ENCODE measurements around the gene HOXB8.

The HOXB8 gene

GRCh38 chr17:48592577-48592976, 22.5 kb downstream of the HOXB8 start:
- TF ChIP-seq POLR2AphosphoS5 (IDR thresholded peaks at IDR 0.05; ENCODE audit: low read depth, low read length) = no peak
- TF ChIP-seq TAF1 (IDR thresholded peaks at IDR 0.05; ENCODE audit: borderline replicate concordance, insufficient read depth, low read length) = no peak
- no peak for TF ChIP-seq SIN3A (IDR thresholded peaks at IDR 0.05; ENCODE audit: borderline replicate concordance, insufficient read depth, low read length)
- no peak for TF ChIP-seq FOXP2 (optimal IDR thresholded peaks at IDR 0.05; ENCODE audit: borderline replicate concordance, extremely low read depth, extremely low read length, insufficient read depth)
- no peak for TF ChIP-seq REST (IDR thresholded peaks at IDR 0.05; ENCODE audit: insufficient read depth in 1 of 2, low read depth in 2 of 2, low read length in 2 of 2)

GRCh38 chr17:48592057-48592514, 23.0 kb downstream of the HOXB8 start:
- no peak for TF ChIP-seq FOXP2 (optimal IDR thresholded peaks at IDR 0.05; ENCODE audit: borderline replicate concordance, extremely low read depth, extremely low read length, insufficient read depth)

- no peak for TF ChIP-seq FOXP2 (optimal IDR thresholded peaks at IDR 0.05; ENCODE audit: borderline replicate concordance, extremely low read depth, extremely low read length, insufficient read depth)
- no peak for TF ChIP-seq POLR2AphosphoS5 (IDR thresholded peaks at IDR 0.05; ENCODE audit: low read depth, low read length)
- no peak for TF ChIP-seq TAF1 (IDR thresholded peaks at IDR 0.05; ENCODE audit: borderline replicate concordance, insufficient read depth, low read length)
- no peak for TF ChIP-seq SIN3A (IDR thresholded peaks at IDR 0.05; ENCODE audit: borderline replicate concordance, insufficient read depth, low read length)
Measured at GRCh38 chr17:48591255-48592056, 23.6 kb downstream of the HOXB8 start.

GRCh38 chr17:48590607-48591161, 24.4 kb downstream of the HOXB8 start:
- TF ChIP-seq TAF1 (IDR thresholded peaks at IDR 0.05; ENCODE audit: borderline replicate concordance, insufficient read depth, low read length) (no peak), FOXP2 (optimal IDR thresholded peaks at IDR 0.05; ENCODE audit: borderline replicate concordance, extremely low read depth, extremely low read length, insufficient read depth) (no peak)

- TF ChIP-seq FOXP2 (optimal IDR thresholded peaks at IDR 0.05; ENCODE audit: borderline replicate concordance, extremely low read depth, extremely low read length, insufficient read depth) (no peak), REST (IDR thresholded peaks at IDR 0.05; ENCODE audit: insufficient read depth in 1 of 2, low read depth in 2 of 2, low read length in 2 of 2) (no peak), POLR2AphosphoS5 (IDR thresholded peaks at IDR 0.05; ENCODE audit: low read depth, low read length) (no peak), TAF1 (IDR thresholded peaks at IDR 0.05; ENCODE audit: borderline replicate concordance, insufficient read depth, low read length) (no peak), SIN3A (IDR thresholded peaks at IDR 0.05; ENCODE audit: borderline replicate concordance, insufficient read depth, low read length) (no peak)
Measured at GRCh38 chr17:48589831-48590606, 25.1 kb downstream of the HOXB8 start, which contains the start of gene HOXB3. TSS of gene HOXB3 (minus strand) at chr17:48590241. CDS start at chr17:48552474, 37,767 bp downstream.

- no peak for TF ChIP-seq REST (IDR thresholded peaks at IDR 0.05; ENCODE audit: insufficient read depth in 1 of 2, low read depth in 2 of 2, low read length in 2 of 2)
- no peak for TF ChIP-seq SIN3A (IDR thresholded peaks at IDR 0.05; ENCODE audit: borderline replicate concordance, insufficient read depth, low read length)
- no peak for TF ChIP-seq POLR2AphosphoS5 (IDR thresholded peaks at IDR 0.05; ENCODE audit: low read depth, low read length)
- no peak for TF ChIP-seq FOXP2 (optimal IDR thresholded peaks at IDR 0.05; ENCODE audit: borderline replicate concordance, extremely low read depth, extremely low read length, insufficient read depth)
- no peak for TF ChIP-seq TAF1 (IDR thresholded peaks at IDR 0.05; ENCODE audit: borderline replicate concordance, insufficient read depth, low read length)
Measured at GRCh38 chr17:48589060-48589830, 25.8 kb downstream of the HOXB8 start.
